ENCODE data around the gene MX2. TPM values are rescaled to one million over a fixed set of nuclear protein-coding genes. Genes with fewer than 3 reads are reported as not detected.

Gene MX2
- total and polyA plus RNA-seq, 9 of the 15 experiments (the other 6 are each of a cell fraction or from before 2014, with no cell fraction given): 0.10 to 0.95 (median 0.47) TPM; not detected in 1

DNA sequence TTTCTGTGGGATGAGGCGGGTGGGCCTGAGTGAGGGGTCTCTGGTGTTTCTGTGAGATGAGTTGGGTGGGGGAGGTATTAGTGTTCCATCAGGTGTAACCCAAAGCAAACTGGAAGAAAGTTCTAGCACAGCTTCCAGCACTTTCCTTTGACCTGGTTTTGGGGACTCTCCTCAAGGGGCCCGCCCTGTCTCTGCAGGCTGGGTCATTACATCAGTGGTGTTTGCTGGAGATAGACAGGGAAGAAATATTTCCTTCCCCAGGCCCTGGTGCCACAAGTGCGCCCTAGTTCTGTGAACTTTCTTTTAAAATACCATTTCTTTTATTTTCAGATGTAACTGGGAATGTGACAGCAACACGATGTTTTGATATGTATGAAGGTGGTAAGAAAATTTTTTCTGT is 16.5 kb upstream of the MX2 start:
- Histone ChIP-seq H3K36me3 (ENCODE audit: control insufficient read depth, insufficient read depth, low read length) (no peaks in the 10 kb centered on the region), H3K9ac (ENCODE audit: insufficient read depth in 1 of 2, low read depth in 2 of 2, low read length in 2 of 2) (no peak overlapping the region), H3K9me1 (ENCODE audit: control insufficient read depth, insufficient read depth, low read length) (no peaks in the 10 kb centered on the region), H3K4me1 (replicated peaks in 1 of 2; ENCODE audit: control insufficient read depth in 2 of 2, insufficient read depth in 2 of 2, low read length in 2 of 2) (no peaks in the 10 kb centered on the region), H2AFZ (ENCODE audit: low read depth, low read length) (no peak overlapping the region), H3K4me2 (ENCODE audit: insufficient read depth, low read length) (no peak overlapping the region), H3K27ac (ENCODE audit: extremely low read depth, low read depth, low read length) (no peak overlapping the region), H3K27me3 (ENCODE audit: control insufficient read depth in 2 of 2, insufficient read depth in 2 of 2, low read length in 2 of 2) (peaks cover 0 to 10% of the 10 kb centered on the region in 2 experiments; a peak in 1 of 5 replicates), H4K20me1 (replicated peaks; ENCODE audit: control insufficient read depth, insufficient read depth, low read length) (no peaks in the 10 kb centered on the region), H3K9me3 (replicated peaks; ENCODE audit: control insufficient read depth, insufficient read depth, low read depth, low read length) (no peaks in the 10 kb centered on the region), H3K79me2 (ENCODE audit: control insufficient read depth, insufficient read depth, low read length) (no peaks in the 10 kb centered on the region), H3K4me3 (no peak overlapping the region)
- no peak for DNase-seq (ENCODE audit: extremely low read depth in 1 of 4, low spot score in 3 of 4)
- in situ Hi-C loops (cut with MboI) (no loop called here), intact Hi-C loops (cut with micrococcal nuclease) (no loop called here)
- POLR2A ChIA-PET: no interaction called here
- no peak for FAIRE-seq
- CTCF ChIA-PET (ENCODE audit: low intra/inter-chr PET ratio): no interaction called here
- ATAC-seq: no peak
- 0% methylated on average over 4 of the region's 4 CpGs for WGBS (ENCODE audit: insufficient coverage, low coverage, missing lambda C conversion rate)
- TF ChIP-seq ILK (tag; IDR thresholded peaks at IDR 0.05; ENCODE audit: borderline replicate concordance, low read depth) (no peak), SAFB (IDR thresholded peaks at IDR 0.05; ENCODE audit: borderline replicate concordance, low read depth, low read length) (no peak), GABPB2 (CRISPR knock-in tag; conservative IDR thresholded peaks at IDR 0.05) (no peak), STAG1 (CRISPR knock-in tag; IDR thresholded peaks at IDR 0.05; ENCODE audit: borderline replicate concordance) (no peak), CREB3 (tag; conservative IDR thresholded peaks at IDR 0.05; ENCODE audit: low read depth) (no peak), EP300 (IDR thresholded peaks at IDR 0.05; ENCODE audit: low read length) (no peak), ZNF699 (CRISPR knock-in tag; IDR thresholded peaks at IDR 0.05; ENCODE audit: insufficient replicate concordance) (no peak), ZNF740 (CRISPR knock-in tag; IDR thresholded peaks at IDR 0.05) (no peak), ZNF740 (tag; IDR thresholded peaks at IDR 0.05) (no peak), ETS2 (tag; IDR thresholded peaks at IDR 0.05; ENCODE audit: borderline replicate concordance, poor library complexity, severe bottlenecking) (no peak), SMARCB1 (IDR thresholded peaks at IDR 0.05; ENCODE audit: insufficient read length, low read depth) (no peak), TEAD4 (IDR thresholded peaks at IDR 0.05; ENCODE audit: low read length) (no peak), TEAD4 (CRISPR knock-in tag; IDR thresholded peaks at IDR 0.05; ENCODE audit: borderline replicate concordance) (no peak)
- TF ChIP-seq, protein P1, sequence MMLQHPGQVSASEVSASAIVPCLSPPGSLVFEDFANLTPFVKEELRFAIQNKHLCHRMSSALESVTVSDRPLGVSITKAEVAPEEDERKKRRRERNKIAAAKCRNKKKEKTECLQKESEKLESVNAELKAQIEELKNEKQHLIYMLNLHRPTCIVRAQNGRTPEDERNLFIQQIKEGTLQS (IDR thresholded peaks at IDR 0.05): no peak
- TF ChIP-seq, protein P1 (CRISPR knock-in tag; conservative IDR thresholded peaks at IDR 0.05): no peak
- no TSS peak for BruUV-seq (replicated peaks)

All from K562 (cell line).